ENCODE results near the gene TEX22. TPM values are rescaled to one million over a fixed set of nuclear protein-coding genes. Genes with fewer than 3 reads are reported as not detected.

The TEX22 gene
- total RNA-seq, 1 experiment from 2014 or later = 2.6 TPM

DNA sequence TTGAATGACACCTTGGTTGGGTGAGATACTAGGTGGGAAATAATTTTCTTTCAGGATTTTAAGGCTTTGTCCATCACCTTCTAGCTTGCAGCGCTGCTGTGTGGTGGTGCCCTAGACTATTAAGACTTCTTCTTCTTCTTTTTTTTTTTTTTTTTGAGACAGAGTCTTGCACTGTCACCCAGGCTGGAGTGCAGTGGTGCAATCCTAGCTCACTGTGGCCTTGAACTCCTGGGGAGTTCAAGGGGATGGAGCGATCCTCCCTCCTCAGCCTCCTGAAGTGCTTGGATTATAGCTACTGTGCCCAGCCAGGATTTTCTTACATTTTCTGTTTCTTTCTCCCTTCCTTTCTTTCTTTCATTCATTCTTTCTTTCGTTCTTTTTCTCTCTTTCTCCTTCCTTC lies 11.0 kb downstream of the TEX22 start:
- DNase-seq = no peak
- intact Hi-C loops (cut with micrococcal nuclease; ENCODE audit: unreplicated experiment) = no loop called here
- CTCF ChIA-PET = no interaction called here
- Histone ChIP-seq H2AFZ (no peak overlapping the region), H3F3A (ENCODE audit: insufficient read depth, low read depth) (peaks cover 12% of the 10 kb centered on the region; the same call in 1 of the 2 replicates), H3K4me2 (no peak overlapping the region), H3K4me3 (no peak overlapping the region), H3K4me1 (replicated peaks; ENCODE audit: insufficient read depth) (peaks cover 5% of the 10 kb centered on the region), H4K20me1 (ENCODE audit: insufficient read depth) (no peaks in the 10 kb centered on the region), H3K36me3 (ENCODE audit: low read depth) (no peaks in the 10 kb centered on the region), H3K27ac (no peak overlapping the region), H3K9me2 (ENCODE audit: insufficient read depth) (no peaks in the 10 kb centered on the region), H3K27me3 (ENCODE audit: insufficient read depth, low read depth) (peaks cover 32% of the 10 kb centered on the region), H3K9me3 (ENCODE audit: insufficient read depth, low read depth) (no peaks in the 10 kb centered on the region; the same call in 1 of the 2 replicates), H3K79me2 (ENCODE audit: low read depth) (no peaks in the 10 kb centered on the region)
- no TSS peak for BruUV-seq (replicated peaks)
- POLR2A ChIA-PET (ENCODE audit: unreplicated experiment) = no interaction called here
- TF ChIP-seq CTCF (conservative IDR thresholded peaks at IDR 0.05) (no peak), EZH2 (IDR thresholded peaks at IDR 0.05; ENCODE audit: low read depth) (no peak)

DNA sequence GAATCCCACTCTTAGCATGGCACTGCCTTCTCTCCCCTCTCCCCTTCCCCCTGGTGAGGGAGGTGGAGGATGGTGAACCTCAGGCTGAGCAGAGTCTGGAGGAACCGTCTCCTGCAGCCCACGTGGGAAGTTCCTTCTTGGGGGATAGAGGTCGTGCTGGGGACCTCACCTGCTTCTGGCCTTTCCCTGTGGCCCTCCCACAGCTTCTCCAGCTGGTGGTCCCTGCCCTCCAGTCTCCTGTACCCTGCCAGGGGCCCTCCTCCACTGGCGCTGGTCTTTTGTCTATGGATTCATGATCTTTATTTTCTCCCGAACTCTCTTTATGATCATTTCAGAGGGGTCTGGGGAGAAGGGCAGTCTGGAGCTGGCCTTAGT lies 12.3 kb downstream of the TEX22 start:
- ChIA-PET POLR2A (ENCODE audit: unreplicated experiment) (no interaction called here), CTCF (no interaction called here)
- Histone ChIP-seq H3K9me2 (ENCODE audit: insufficient read depth) (no peaks in the 10 kb centered on the region), H3K27ac (no peak overlapping the region), H3K36me3 (ENCODE audit: low read depth) (no peaks in the 10 kb centered on the region), H2AFZ (no peak overlapping the region), H3K4me3 (peak overlapping the region; percentile 46; the same call in 1 of the 2 replicates), H3K4me1 (replicated peaks; ENCODE audit: insufficient read depth) (peaks cover 5% of the 10 kb centered on the region), H4K20me1 (ENCODE audit: insufficient read depth) (no peaks in the 10 kb centered on the region), H3K9me3 (ENCODE audit: insufficient read depth, low read depth) (no peaks in the 10 kb centered on the region), H3K4me2 (peak overlapping the region; percentile 79), H3K79me2 (ENCODE audit: low read depth) (no peaks in the 10 kb centered on the region), H3F3A (ENCODE audit: insufficient read depth, low read depth) (peaks cover 17% of the 10 kb centered on the region; the same call in 1 of the 2 replicates), H3K27me3 (ENCODE audit: insufficient read depth, low read depth) (peaks cover 34% of the 10 kb centered on the region)
- no peak for TF ChIP-seq CTCF (conservative IDR thresholded peaks at IDR 0.05)
- no peak for TF ChIP-seq EZH2 (IDR thresholded peaks at IDR 0.05; ENCODE audit: low read depth)
- intact Hi-C loops (cut with micrococcal nuclease; ENCODE audit: unreplicated experiment) = no loop called here
- DNase-seq = no peak
- BruUV-seq (replicated peaks) = no TSS peak

GRCh38 chr14:105411017-105411941 lies 12.9 kb downstream of the TEX22 start:
- Histone ChIP-seq H3K27me3 (ENCODE audit: insufficient read depth, low read depth) (peaks cover 34% of the 10 kb centered on the region), H3K4me2 (peak overlapping the region; percentile 79), H3K9me3 (ENCODE audit: insufficient read depth, low read depth) (no peaks in the 10 kb centered on the region), H3K36me3 (ENCODE audit: low read depth) (no peaks in the 10 kb centered on the region), H4K20me1 (ENCODE audit: insufficient read depth) (no peaks in the 10 kb centered on the region), H3K9me2 (ENCODE audit: insufficient read depth) (no peaks in the 10 kb centered on the region), H3F3A (ENCODE audit: insufficient read depth, low read depth) (peaks cover 24% of the 10 kb centered on the region), H2AFZ (no peak overlapping the region), H3K4me1 (replicated peaks; ENCODE audit: insufficient read depth) (peaks cover 5% of the 10 kb centered on the region), H3K27ac (no peak overlapping the region), H3K4me3 (peak overlapping the region; percentile 46; the same call in 1 of the 2 replicates), H3K79me2 (ENCODE audit: low read depth) (no peaks in the 10 kb centered on the region)
- TF ChIP-seq EZH2 (IDR thresholded peaks at IDR 0.05; ENCODE audit: low read depth) (peak; percentile 61; the same call in 1 of the 2 replicates), CTCF (conservative IDR thresholded peaks at IDR 0.05) (no peak)
- ChIA-PET CTCF (interaction anchor here (0.5 kb wide), 1 partner anchor 1953 kb away, joined by 3 read pairs; no protein-coding TSS in a partner anchor), POLR2A (ENCODE audit: unreplicated experiment) (no interaction called here)
- intact Hi-C loops (cut with micrococcal nuclease; ENCODE audit: unreplicated experiment) = no loop called here
- no TSS peak for BruUV-seq (replicated peaks)
- peak; percentile 42 to 49 for DNase-seq

Data from PC-9 (cell line).